IMR-90 (cell line): ENCODE measurements around the gene GZF1. TPM values are rescaled to one million over a fixed set of nuclear protein-coding genes. Genes with fewer than 3 reads are reported as not detected.

ENCODE experiments used
- ATAC-seq: fragments of 200-7000 bp; cut with Tn5 transposase; 2 replicates; pipeline ENCODE4 v1.9.1; 2020; ENCODE audit warnings: low read depth, mild to moderate bottlenecking, moderate library complexity
- BruUV-seq: library from RNA; stranded (reverse); fragments of 400-500 nt; replicated peaks from 2 replicates; lab custom pipeline; 2021; lab: Mats Ljungman, UMichigan
- CTCF ChIA-PET: fragments of 300-600 bp; formaldehyde crosslinking; extraction: SDS; loops from one replicate; lab custom pipeline; 2021; ENCODE audit warnings: antibody characterized with exemption; lab: Yijun Ruan, JAX
- POLR2A ChIA-PET: fragments of 300-600 bp; sonication (Branson Sonifier 250); formaldehyde crosslinking; loops from one replicate; lab custom pipeline; 2022; ENCODE audit warnings: antibody characterized with exemption; ENCODE audit not compliant: unreplicated experiment; lab: Charles Lee
- DNase-seq: peaks from one replicate; pipeline ENCODE4 v3.0.0; 2013
- H2AFZ ChIP-seq: replicated peaks from 2 replicates; pipeline ENCODE3; 2013; ENCODE audit warnings: low read length, mild to moderate bottlenecking; ENCODE audit not compliant: poor library complexity
- H2AK5ac ChIP-seq: 2 replicates; pipeline ENCODE4 v1.6.1; 2013; ENCODE audit warnings: low read depth, low read length, inconsistent platforms
- H2AK9ac ChIP-seq: replicated peaks from 2 replicates; pipeline ENCODE3; 2013; ENCODE audit warnings: mild to moderate bottlenecking, low read depth, low read length, moderate library complexity; ENCODE audit not compliant: poor library complexity
- H2BK120ac ChIP-seq: 2 replicates; pipeline ENCODE4 v1.6.1; 2013; ENCODE audit warnings: low read depth, low read length, inconsistent platforms
- H2BK15ac ChIP-seq: 3 replicates; pipeline ENCODE4 v1.6.1; 2013; ENCODE audit warnings: low read depth, low read length, inconsistent platforms
- H2BK20ac ChIP-seq: 2 replicates; pipeline ENCODE4 v1.6.1; 2013; ENCODE audit warnings: low read depth, mild to moderate bottlenecking, inconsistent platforms, low read length, moderate library complexity
- H2BK5ac ChIP-seq: 2 replicates; pipeline ENCODE4 v1.6.1; 2013; ENCODE audit warnings: mild to moderate bottlenecking, low read depth, low read length, inconsistent platforms; ENCODE audit not compliant: poor library complexity, severe bottlenecking
- H3K14ac ChIP-seq: replicated peaks from 2 replicates; pipeline ENCODE4 v1.6.1; 2013; ENCODE audit warnings: low read depth, low read length, inconsistent platforms
- H3K18ac ChIP-seq: 2 replicates; pipeline ENCODE4 v1.6.1; 2013; ENCODE audit warnings: low read depth, low read length, control low read depth
- H3K23ac ChIP-seq: 2 replicates; pipeline ENCODE4 v1.6.1; 2013; ENCODE audit warnings: low read depth, low read length, inconsistent platforms
- H3K27ac ChIP-seq: 2 replicates; pipeline ENCODE4 v1.5.1; 2013; ENCODE audit warnings: mild to moderate bottlenecking, control low read depth, low read length; ENCODE audit not compliant: insufficient read depth
- H3K27me3 ChIP-seq: 2 replicates; pipeline ENCODE4 v1.6.1; 2013; ENCODE audit warnings: low read length; ENCODE audit not compliant: control insufficient read depth, insufficient read depth
- H3K36me3 ChIP-seq: 2 replicates; pipeline ENCODE4 v1.6.1; 2013; ENCODE audit warnings: low read length, mixed read lengths; ENCODE audit not compliant: control insufficient read depth, insufficient read depth
- H3K4ac ChIP-seq: 2 replicates; pipeline ENCODE4 v1.6.1; 2013; ENCODE audit warnings: low read depth, low read length, inconsistent platforms
- H3K4me1 ChIP-seq: 2 replicates; pipeline ENCODE4 v1.6.1; 2013; ENCODE audit warnings: low read length, mixed read lengths; ENCODE audit not compliant: control insufficient read depth, insufficient read depth
- H3K4me2 ChIP-seq: 2 replicates; pipeline ENCODE4 v1.6.1; 2013; ENCODE audit warnings: low read depth, mild to moderate bottlenecking, control low read depth, low read length, moderate library complexity
- H3K4me3 ChIP-seq: 2 replicates; pipeline ENCODE4 v1.5.1; 2013; ENCODE audit warnings: low read depth, mild to moderate bottlenecking, control low read depth, low read length, moderate library complexity; ENCODE audit not compliant: insufficient read depth
- H3K56ac ChIP-seq: 2 replicates; pipeline ENCODE4 v1.6.1; 2013; ENCODE audit warnings: low read length, inconsistent platforms; ENCODE audit not compliant: insufficient read depth; ENCODE audit errors: extremely low read depth
- H3K79me1 ChIP-seq, 2 experiments: 2 replicates each; pipeline ENCODE4 v1.6.1; 2013; ENCODE audit warnings: low read length in 2 of 2, inconsistent platforms in 1 of 2, low read depth in 1 of 2
- H3K9ac ChIP-seq: 2 replicates; pipeline ENCODE4 v1.6.1; 2013; ENCODE audit warnings: low read depth, low read length, control low read depth
- H3K9me1 ChIP-seq: 2 replicates; pipeline ENCODE4 v1.6.1; 2013; ENCODE audit warnings: low read length, inconsistent platforms; ENCODE audit not compliant: insufficient read depth
- H3K9me3 ChIP-seq: 2 replicates; pipeline ENCODE4 v1.6.1; 2013; ENCODE audit warnings: low read length; ENCODE audit not compliant: control insufficient read depth, insufficient read depth
- H4K20me1 ChIP-seq: 2 replicates; pipeline ENCODE4 v1.6.1; 2013; ENCODE audit warnings: low read length, inconsistent platforms; ENCODE audit not compliant: insufficient read depth
- H4K5ac ChIP-seq: 2 replicates; pipeline ENCODE4 v1.6.1; 2013; ENCODE audit warnings: mild to moderate bottlenecking, low read depth, low read length, control low read depth
- H4K8ac ChIP-seq, 2 experiments: 2 replicates each; pipeline ENCODE4 v1.6.1; 2013; ENCODE audit warnings: low read depth in 2 of 2, low read length in 2 of 2, control low read depth in 1 of 2, inconsistent platforms in 1 of 2
- H4K91ac ChIP-seq: 2 replicates; pipeline ENCODE4 v1.6.1; 2013; ENCODE audit warnings: low read depth, low read length, inconsistent platforms; ENCODE audit not compliant: insufficient read depth
- RFX5 ChIP-seq: IDR thresholded peaks from 2 replicates; pipeline ENCODE4 v1.8.0; 2012; ENCODE audit warnings: low read depth, mild to moderate bottlenecking, low read length, moderate library complexity
- WGBS, 2 experiments: methylation state at CpG; one replicate each; pipeline versions ENCODE4 v1.1.5 to v1.1.7; 2013; ENCODE audit warnings: missing lambda C conversion rate in 2 of 2; ENCODE audit not compliant: insufficient read length in 1 of 2; ENCODE audit errors: extremely low coverage in 2 of 2; 5-methylcytosine and 5-hydroxymethylcytosine counted together
- dilution Hi-C: fragments of 300-500 bp; cut with HindIII; formaldehyde crosslinking; loops from one replicate; pipeline ENCODE4 v1.14.3; 2018; ENCODE audit warnings: low sequenced_read_pairs; ENCODE audit not compliant: unreplicated experiment
- in situ Hi-C: fragments of 300-500 bp; cut with MboI; formaldehyde crosslinking; loops from 3 replicates; pipeline ENCODE4 v1.14.3; 2019; ENCODE audit warnings: low sequenced_read_pairs, inconsistent platforms, mixed read lengths
- intact Hi-C: fragments of 100-400 bp; cut with micrococcal nuclease; formaldehyde crosslinking; loops from 2 replicates; pipeline ENCODE4 v1.10.0; 2022
- polyA plus RNA-seq, 3 experiments: library from polyadenylated mRNA; depleted of rRNA; stranded (reverse); fragments of >200 nt; gene quantifications; 2 replicates each; pipeline ENCODE4 v1.2.3, GENCODE V29; 2012; ENCODE audit warnings: low replicate concordance in 1 of 3
- total RNA-seq: library from RNA; depleted of rRNA; stranded (reverse); fragments of >200 nt; gene quantifications from 2 replicates; pipeline ENCODE4 v1.2.3, GENCODE V29; 2012

GZF1 gene
- total and polyA plus RNA-seq, 2 of the 4 experiments (the other 2 are of a cell fraction), result 23.7 to 24.7 TPM

DNA sequence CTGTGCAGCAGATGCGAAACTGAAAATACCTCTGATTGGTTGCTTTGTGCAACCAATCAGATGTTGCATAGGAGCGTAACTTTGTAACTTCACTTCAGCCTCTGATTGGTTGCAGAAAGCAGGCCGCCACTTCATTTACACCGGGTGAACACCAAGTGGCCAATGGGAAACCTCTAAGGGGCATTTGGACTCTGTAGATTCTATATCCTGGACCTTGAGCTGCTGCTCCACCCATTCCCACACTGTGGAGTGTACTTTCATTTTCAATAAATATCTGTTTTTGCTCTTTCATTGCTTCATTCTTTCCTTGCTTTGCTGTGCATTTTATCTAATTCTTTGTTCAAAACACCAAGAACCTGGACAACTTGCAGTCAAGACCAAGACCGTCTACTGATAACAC lies 25.5 kb upstream of the GZF1 start:
- Histone ChIP-seq H2AFZ (no peak overlapping the region), H3K23ac (no peak overlapping the region), H2BK120ac (no peak overlapping the region), H3K4me1 (no peaks in the 10 kb centered on the region), H3K79me1 (no peaks in the 10 kb centered on the region), H4K5ac (no peak overlapping the region), H2BK20ac (no peak overlapping the region), H4K20me1 (no peaks in the 10 kb centered on the region), H3K4me2 (no peak overlapping the region), H3K56ac (no peak overlapping the region), H3K9ac (no peak overlapping the region), H3K18ac (no peak overlapping the region), H3K9me3 (no peaks in the 10 kb centered on the region), H3K9me1 (no peaks in the 10 kb centered on the region), H3K4ac (no peak overlapping the region), H3K36me3 (no peaks in the 10 kb centered on the region), H4K8ac (no peak overlapping the region), H3K27me3 (peaks cover 5% of the 10 kb centered on the region; the same call in 1 of the 2 replicates), H2BK5ac (no peak overlapping the region), H4K91ac (no peak overlapping the region), H2AK5ac (no peak overlapping the region), H3K14ac (no peak overlapping the region), H3K4me3 (no peak overlapping the region), H2AK9ac (no peak overlapping the region), H2BK15ac (no peak overlapping the region), H3K27ac (no peak overlapping the region)
- no peak for TF ChIP-seq RFX5
- BruUV-seq, result no TSS peak
- WGBS, 2 experiments, result 93% methylated on average over 3 of the region's 5 CpGs; no CpG with 5 or more reads in 1 of the 2 experiments
- in situ Hi-C loops (loop anchor here (25.0 kb wide), 1 partner anchor 999 kb away; no protein-coding TSS in a partner anchor), dilution Hi-C loops (no loop called here), intact Hi-C loops (no loop called here)
- ChIA-PET CTCF (no interaction called here), POLR2A (no interaction called here)
- no peak for DNase-seq
- no peak for ATAC-seq
